ENCODE results near the gene SP110.

DNA sequence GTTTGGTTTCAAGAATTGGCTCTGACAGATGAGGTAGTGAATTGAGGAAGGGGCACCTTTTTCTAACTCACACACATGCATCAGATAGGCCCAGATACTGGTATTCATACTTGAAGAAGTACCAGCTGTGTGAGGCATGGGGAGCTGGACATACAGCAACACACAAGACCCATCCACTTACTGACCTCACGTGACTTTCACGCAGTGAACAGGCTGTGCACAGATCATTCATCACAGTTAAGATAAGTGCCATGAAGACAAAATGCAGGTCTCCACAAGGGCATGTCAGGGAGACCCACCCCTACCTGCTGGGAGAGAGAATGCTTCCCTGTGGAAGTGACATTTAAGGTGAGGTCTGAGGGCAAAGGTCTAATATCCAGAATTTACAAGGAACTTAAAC is 38.6 kb downstream of the SP110 start:
- TF ChIP-seq POLR2AphosphoS5 (IDR thresholded peaks at IDR 0.05), result no peak
- TF ChIP-seq, protein P1, sequence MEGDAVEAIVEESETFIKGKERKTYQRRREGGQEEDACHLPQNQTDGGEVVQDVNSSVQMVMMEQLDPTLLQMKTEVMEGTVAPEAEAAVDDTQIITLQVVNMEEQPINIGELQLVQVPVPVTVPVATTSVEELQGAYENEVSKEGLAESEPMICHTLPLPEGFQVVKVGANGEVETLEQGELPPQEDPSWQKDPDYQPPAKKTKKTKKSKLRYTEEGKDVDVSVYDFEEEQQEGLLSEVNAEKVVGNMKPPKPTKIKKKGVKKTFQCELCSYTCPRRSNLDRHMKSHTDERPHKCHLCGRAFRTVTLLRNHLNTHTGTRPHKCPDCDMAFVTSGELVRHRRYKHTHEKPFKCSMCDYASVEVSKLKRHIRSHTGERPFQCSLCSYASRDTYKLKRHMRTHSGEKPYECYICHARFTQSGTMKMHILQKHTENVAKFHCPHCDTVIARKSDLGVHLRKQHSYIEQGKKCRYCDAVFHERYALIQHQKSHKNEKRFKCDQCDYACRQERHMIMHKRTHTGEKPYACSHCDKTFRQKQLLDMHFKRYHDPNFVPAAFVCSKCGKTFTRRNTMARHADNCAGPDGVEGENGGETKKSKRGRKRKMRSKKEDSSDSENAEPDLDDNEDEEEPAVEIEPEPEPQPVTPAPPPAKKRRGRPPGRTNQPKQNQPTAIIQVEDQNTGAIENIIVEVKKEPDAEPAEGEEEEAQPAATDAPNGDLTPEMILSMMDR (IDR thresholded peaks at IDR 0.05), result no peak
- TF ChIP-seq POLR2A (IDR thresholded peaks at IDR 0.05), result no peak
